GM12801 (cell line): Measurements from ENCODE around the gene TCF3.

Experiments
- TF ChIP-seq, protein P1 (sequence below): IDR thresholded peaks from one replicate; pipeline ENCODE4 v1.5.1; 2011; ENCODE audit warnings: control low read depth; ENCODE audit not compliant: insufficient read length; ENCODE audit errors: extremely low read depth

TCF3 gene

DNA sequence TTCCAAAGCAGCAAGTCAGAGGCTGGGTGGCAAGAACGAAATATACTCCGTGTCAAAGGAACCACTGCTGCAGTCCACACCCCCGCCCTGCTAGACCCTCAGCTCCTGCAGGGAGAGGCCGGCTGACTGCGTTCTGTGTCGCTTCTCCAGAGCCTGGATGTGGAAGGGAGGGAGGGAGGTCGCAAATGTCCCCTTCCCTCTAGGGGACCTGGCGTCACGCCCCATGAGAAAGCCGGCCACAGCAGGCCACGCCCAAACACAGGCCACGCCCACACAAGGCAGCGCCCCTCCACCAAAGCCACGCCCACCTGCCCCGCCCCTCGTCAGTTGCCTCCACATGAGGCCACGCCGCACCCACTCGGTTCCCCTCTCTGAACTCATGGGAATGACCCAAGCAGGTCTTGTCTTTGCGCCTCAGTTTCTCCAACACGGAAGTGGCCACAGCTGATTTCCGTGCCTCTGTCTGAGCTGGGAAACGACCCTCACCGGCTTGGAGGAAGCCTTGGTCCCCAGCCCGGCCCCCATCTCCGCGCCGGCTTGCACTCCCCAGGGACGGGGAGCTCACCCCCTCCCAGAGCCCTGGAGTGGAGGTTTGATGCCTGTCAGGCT lies 38.4 kb upstream of the TCF3 start:
- TF ChIP-seq, protein P1, sequence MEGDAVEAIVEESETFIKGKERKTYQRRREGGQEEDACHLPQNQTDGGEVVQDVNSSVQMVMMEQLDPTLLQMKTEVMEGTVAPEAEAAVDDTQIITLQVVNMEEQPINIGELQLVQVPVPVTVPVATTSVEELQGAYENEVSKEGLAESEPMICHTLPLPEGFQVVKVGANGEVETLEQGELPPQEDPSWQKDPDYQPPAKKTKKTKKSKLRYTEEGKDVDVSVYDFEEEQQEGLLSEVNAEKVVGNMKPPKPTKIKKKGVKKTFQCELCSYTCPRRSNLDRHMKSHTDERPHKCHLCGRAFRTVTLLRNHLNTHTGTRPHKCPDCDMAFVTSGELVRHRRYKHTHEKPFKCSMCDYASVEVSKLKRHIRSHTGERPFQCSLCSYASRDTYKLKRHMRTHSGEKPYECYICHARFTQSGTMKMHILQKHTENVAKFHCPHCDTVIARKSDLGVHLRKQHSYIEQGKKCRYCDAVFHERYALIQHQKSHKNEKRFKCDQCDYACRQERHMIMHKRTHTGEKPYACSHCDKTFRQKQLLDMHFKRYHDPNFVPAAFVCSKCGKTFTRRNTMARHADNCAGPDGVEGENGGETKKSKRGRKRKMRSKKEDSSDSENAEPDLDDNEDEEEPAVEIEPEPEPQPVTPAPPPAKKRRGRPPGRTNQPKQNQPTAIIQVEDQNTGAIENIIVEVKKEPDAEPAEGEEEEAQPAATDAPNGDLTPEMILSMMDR, result no peak

DNA sequence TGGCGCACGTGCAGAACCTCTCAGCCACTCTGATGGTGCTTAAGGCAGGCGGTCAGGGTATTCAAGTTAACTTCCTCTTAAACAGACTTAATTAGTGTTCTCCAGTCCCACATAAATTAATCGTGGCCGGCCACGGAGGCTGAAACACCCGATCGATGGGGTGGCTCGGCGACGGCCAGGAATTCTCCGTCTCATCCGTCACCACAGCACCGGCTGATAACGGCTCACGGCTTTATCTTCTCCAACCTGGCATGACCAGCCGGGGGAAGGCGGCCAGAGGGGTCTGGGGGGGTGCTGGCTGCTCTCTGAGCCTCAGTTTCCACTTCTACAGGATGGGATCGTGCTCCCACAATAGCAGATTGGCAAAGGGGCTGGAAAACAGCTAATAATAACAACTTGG lies 32.6 kb upstream of the TCF3 start:
- TF ChIP-seq, protein P1, result no peak

DNA sequence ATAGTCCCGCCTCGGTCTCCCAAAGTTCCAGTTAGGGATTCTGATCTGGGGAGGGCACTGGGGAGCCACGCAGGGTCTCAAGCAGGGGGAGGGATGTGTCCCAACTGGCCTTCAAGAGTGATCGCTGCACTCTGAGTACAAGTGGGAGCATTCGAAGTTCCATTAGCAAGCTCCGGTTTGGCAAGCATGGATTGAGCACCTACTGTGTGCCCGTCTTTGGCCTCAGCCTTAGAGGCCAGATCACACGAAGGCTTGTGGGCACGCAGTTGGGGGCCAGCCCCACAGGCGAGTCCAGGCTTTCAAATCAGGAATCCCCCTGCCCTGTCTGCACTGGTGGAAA lies 32.1 kb upstream of the TCF3 start:
- TF ChIP-seq, protein P1, result no peak

DNA sequence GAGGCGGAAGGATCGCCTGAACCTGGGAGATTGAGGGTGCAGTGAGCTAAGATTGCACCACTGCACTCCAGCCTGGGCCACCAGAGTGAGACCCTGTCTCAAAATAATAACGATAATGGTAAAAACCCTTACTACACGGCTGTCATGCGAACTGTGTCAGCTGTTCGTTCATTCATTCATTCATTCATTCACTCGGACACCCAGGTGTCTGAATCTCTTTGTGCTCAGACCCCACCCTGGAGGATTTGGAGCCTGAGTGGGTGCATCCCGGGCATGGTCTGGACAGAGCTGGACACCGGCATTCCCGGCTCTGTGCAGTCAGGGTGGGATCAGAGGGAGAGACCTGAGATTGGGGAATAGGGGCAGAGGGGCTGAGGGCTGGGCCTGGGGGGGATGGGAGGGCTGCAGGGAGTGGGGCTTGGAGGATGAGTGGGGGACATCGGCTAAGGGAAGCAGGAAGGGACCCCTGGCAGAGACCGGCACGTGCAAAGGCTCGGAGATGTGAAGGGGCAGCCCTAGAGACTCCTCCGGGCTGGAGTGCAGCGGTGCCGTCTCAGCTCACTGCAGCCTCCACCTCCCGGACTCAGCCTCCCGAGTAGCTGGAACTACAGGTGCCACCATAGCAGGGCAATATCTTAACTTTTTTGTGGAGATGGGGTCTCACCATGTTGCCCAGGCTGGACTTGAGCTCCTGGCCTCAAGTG lies 31.6 kb upstream of the TCF3 start:
- TF ChIP-seq, protein P1, result no peak

DNA sequence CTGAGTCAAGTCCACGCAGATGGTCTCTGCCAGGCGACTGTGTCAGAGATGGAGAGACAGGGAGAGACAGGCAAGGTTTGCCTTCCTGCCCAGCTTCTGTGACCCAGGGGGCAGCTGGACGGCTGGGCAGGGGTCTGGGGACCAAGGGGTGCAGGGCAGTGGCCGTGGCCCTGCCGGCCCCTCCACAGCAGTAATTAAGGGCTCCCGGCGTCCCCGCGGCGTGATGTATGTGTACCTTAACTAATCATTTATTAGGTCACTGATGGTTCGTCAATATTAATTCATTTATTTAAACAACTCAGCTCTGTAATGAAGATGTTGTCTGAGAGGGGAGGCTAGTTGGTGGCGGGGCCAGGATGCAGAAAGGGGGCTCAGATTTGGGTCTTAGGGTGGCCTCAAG lies 28.6 kb upstream of the TCF3 start:
- TF ChIP-seq, protein P1, result no peak

DNA sequence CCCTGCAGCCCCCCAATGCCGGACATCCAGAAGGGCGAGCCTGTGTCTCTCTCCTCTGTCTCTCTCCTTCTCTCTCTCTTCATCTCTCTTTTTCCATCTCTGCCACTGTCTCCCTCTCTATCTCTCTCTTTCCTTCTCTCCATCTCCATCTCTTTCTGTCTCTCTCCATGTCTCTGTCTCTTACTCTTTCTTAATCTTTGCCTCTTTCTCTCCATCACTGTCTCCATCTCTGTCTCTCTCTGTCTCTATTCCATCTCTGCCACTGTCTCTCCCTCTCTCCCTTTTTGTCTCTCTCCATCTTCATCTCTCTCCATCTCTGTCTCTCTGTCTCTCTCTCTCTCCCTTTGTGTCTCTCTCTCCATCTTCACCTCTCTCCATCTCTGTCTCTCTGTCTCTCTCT lies 25.7 kb upstream of the TCF3 start:
- TF ChIP-seq, protein P1, result no peak

DNA sequence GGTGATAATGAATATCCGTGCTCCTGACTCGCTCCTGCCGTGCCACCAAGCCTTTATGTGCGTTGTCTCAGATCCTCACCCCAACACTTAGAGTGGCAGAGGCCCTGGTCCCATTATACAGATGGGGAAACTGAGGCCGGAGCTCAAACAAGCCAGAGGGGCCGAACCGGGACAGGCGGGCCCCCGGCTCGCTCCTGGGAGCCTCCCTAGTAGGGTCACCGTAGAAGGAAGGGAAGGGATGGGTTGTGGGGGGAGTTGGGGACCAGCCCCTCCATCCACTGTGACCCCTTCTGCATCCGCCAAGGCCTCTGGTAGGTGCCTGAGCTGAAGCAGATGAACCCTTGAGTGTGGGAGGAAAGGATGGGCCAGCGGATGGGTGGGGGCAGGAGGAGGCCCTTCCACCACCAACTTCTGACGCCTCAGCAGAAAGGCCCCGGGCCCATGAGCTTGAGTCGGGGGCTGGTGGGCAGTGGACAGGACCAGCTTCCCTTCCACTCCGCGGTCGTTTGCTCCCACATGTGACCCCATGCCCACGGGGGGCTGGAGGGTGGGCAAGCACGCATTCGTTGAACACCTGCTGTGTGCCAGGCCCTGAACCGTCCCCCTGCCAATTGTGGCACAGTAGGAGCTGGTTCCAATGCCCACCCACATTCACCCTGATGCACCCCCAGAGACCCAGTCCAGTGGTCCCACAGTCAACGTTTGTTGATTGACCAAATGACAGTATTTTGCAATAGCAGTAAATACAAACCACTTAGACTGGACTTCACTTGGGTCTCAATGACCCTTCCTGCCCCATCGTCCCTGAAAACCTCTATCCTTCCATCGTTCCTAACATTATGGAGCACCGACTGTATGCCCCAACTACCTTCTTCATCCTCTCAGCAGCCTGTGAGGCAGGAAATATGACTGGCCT lies 24.2 kb upstream of the TCF3 start:
- TF ChIP-seq, protein P1, result no peak
